ENCODE measurements around the gene CYB5B. TPM values are rescaled to one million over a fixed set of nuclear protein-coding genes. Genes with fewer than 3 reads are reported as not detected.

CYB5B gene
- total and polyA plus RNA-seq, 4 donors: 38.7 to 86.3 (median 45.8) TPM

GRCh38 chr16:69406780-69407331 lies 17.6 kb upstream of the CYB5B start (continued):
- TF ChIP-seq, protein P1, sequence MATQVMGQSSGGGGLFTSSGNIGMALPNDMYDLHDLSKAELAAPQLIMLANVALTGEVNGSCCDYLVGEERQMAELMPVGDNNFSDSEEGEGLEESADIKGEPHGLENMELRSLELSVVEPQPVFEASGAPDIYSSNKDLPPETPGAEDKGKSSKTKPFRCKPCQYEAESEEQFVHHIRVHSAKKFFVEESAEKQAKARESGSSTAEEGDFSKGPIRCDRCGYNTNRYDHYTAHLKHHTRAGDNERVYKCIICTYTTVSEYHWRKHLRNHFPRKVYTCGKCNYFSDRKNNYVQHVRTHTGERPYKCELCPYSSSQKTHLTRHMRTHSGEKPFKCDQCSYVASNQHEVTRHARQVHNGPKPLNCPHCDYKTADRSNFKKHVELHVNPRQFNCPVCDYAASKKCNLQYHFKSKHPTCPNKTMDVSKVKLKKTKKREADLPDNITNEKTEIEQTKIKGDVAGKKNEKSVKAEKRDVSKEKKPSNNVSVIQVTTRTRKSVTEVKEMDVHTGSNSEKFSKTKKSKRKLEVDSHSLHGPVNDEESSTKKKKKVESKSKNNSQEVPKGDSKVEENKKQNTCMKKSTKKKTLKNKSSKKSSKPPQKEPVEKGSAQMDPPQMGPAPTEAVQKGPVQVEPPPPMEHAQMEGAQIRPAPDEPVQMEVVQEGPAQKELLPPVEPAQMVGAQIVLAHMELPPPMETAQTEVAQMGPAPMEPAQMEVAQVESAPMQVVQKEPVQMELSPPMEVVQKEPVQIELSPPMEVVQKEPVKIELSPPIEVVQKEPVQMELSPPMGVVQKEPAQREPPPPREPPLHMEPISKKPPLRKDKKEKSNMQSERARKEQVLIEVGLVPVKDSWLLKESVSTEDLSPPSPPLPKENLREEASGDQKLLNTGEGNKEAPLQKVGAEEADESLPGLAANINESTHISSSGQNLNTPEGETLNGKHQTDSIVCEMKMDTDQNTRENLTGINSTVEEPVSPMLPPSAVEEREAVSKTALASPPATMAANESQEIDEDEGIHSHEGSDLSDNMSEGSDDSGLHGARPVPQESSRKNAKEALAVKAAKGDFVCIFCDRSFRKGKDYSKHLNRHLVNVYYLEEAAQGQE (IDR thresholded peaks at IDR 0.05): no peak
- TF ChIP-seq, protein P2, sequence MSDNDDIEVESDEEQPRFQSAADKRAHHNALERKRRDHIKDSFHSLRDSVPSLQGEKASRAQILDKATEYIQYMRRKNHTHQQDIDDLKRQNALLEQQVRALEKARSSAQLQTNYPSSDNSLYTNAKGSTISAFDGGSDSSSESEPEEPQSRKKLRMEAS (IDR thresholded peaks at IDR 0.05): no peak
- no peak for TF ChIP-seq TAF1 (conservative IDR thresholded peaks at IDR 0.05)

- no peak overlapping the region for H3K9ac ChIP-seq (ENCODE audit: low read depth in 1 of 2, low read length in 2 of 2)
- TF ChIP-seq YY1 (IDR thresholded peaks at IDR 0.05): no peak
- no peak for TF ChIP-seq JUND (IDR thresholded peaks at IDR 0.05)
- no peak for TF ChIP-seq RAD21 (IDR thresholded peaks at IDR 0.05)
- TF ChIP-seq, protein P1 (IDR thresholded peaks at IDR 0.05): no peak
- TF ChIP-seq FOXA1 (IDR thresholded peaks at IDR 0.05): no peak
- no peak for TF ChIP-seq SP1 (IDR thresholded peaks at IDR 0.05)
- no peak for TF ChIP-seq HNF4G (IDR thresholded peaks at IDR 0.05)
- no peak for TF ChIP-seq RXRA (IDR thresholded peaks at IDR 0.05)
- TF ChIP-seq EGR1 (IDR thresholded peaks at IDR 0.05; ENCODE audit: low read depth in 2 of 2): no peak
- no peak for TF ChIP-seq ATF3 (IDR thresholded peaks at IDR 0.05)
- TF ChIP-seq FOXA2 (IDR thresholded peaks at IDR 0.05): no peak
- no peak for TF ChIP-seq NR2F2 (IDR thresholded peaks at IDR 0.05)
- TF ChIP-seq TAF1 (conservative IDR thresholded peaks at IDR 0.05): no peak
- TF ChIP-seq, protein P3, sequence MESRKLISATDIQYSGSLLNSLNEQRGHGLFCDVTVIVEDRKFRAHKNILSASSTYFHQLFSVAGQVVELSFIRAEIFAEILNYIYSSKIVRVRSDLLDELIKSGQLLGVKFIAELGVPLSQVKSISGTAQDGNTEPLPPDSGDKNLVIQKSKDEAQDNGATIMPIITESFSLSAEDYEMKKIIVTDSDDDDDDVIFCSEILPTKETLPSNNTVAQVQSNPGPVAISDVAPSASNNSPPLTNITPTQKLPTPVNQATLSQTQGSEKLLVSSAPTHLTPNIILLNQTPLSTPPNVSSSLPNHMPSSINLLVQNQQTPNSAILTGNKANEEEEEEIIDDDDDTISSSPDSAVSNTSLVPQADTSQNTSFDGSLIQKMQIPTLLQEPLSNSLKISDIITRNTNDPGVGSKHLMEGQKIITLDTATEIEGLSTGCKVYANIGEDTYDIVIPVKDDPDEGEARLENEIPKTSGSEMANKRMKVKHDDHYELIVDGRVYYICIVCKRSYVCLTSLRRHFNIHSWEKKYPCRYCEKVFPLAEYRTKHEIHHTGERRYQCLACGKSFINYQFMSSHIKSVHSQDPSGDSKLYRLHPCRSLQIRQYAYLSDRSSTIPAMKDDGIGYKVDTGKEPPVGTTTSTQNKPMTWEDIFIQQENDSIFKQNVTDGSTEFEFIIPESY (IDR thresholded peaks at IDR 0.05): no peak
- no peak for TF ChIP-seq HNF4A (conservative IDR thresholded peaks at IDR 0.05)
- TF ChIP-seq, protein P2 (IDR thresholded peaks at IDR 0.05): no peak
- H3K27me3 ChIP-seq (ENCODE audit: control insufficient read depth in 4 of 4, insufficient read depth in 4 of 4, low read length in 3 of 4): no peaks in the 10 kb centered on the region
- no peak overlapping the region for H3K4me3 ChIP-seq (ENCODE audit: low read depth in 1 of 3, low read length in 3 of 3)
- no peaks in the 10 kb centered on the region for H3K9me3 ChIP-seq (ENCODE audit: control insufficient read depth in 4 of 4, low read length in 3 of 4)
- 94% methylated on average over 7 of the region's 7 CpGs for WGBS
- peaks cover 0 to 8% (median 5%) of the 10 kb centered on the region in 4 donors for H3K4me1 ChIP-seq (ENCODE audit: control insufficient read depth in 4 of 4, insufficient read depth in 4 of 4, low read length in 3 of 4)
- H3K36me3 ChIP-seq (ENCODE audit: control insufficient read depth in 4 of 4, insufficient read depth in 3 of 4, low read depth in 1 of 4, low read length in 3 of 4): no peaks in the 10 kb centered on the region
- H3K27ac ChIP-seq (ENCODE audit: low read depth in 1 of 2, low read length in 2 of 2): no peak overlapping the region
- no peak for DNase-seq (ENCODE audit: low spot score)
Measured at GRCh38 chr16:69407702-69408323, 16.6 kb upstream of the CYB5B start.

All from liver (tissue), 9 donors.